HG03039 (cell line): ENCODE measurements around the gene DPYSL4.

Source experiments
- ATAC-seq: cut with Tn5 transposase; IDR thresholded peaks from one replicate; pipeline ENCODE4 v1.9.1; 2021; ENCODE audit warnings: mild to moderate bottlenecking, moderate library complexity; ENCODE audit not compliant: unreplicated experiment

The DPYSL4 gene

DNA sequence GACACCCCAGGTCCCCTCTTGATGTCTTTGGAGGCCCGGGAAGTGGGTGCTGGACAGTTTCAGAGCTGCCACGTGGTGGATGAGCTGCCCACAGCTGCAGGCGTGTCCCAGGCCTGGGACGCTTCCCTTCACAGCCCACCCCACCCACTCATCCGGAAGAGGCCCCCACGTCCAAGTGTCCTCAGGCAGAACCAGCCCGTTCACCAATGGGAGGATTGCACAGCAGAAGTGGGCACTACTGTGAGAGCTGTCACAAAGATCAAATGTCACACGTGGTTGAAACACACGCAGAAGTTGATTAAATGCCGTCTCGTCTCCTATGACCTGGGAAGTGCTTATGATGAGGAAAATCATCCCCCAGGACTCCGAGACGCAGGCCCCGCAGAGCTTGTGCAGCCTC lies 68.1 kb downstream of the DPYSL4 start:
- no peak for ATAC-seq
